Ovary (tissue), 10 donors: Measurements from ENCODE around the gene CHST6. TPM values are rescaled to one million over a fixed set of nuclear protein-coding genes. Genes with fewer than 3 reads are reported as not detected.
A peak's percentile ranks its signal among the peaks of the same experiment; 100 is the strongest.
"Not testable (repeated sequence)": the region's sequence is repeated elsewhere in the genome, so short reads cannot be mapped to it uniquely, and the experiment has no call there.

Experiments
- DNase-seq, 5 donors: peaks; one replicate each; pipeline ENCODE4 v3.0.0-alpha.2; 2019 to 2020
- H3K27ac ChIP-seq, 2 donors: fragments of 200-600 bp; one replicate each; pipeline versions ENCODE4 v1.5.1 to v1.8.0; 2019 to 2022
- H3K27me3 ChIP-seq: fragments of 200-600 bp; one replicate; pipeline ENCODE4 v1.8.0; 2022
- H3K36me3 ChIP-seq: fragments of 200-600 bp; sonication (generic); one replicate; pipeline ENCODE4 v1.5.1; 2019
- H3K4me1 ChIP-seq: one replicate; pipeline ENCODE4 v1.8.1; 2013; ENCODE audit warnings: mild to moderate bottlenecking, moderate library complexity; ENCODE audit not compliant: insufficient read depth
- H3K4me3 ChIP-seq: fragments of 200-600 bp; sonication (generic); one replicate; pipeline ENCODE4 v1.5.1; 2017
- H3K9me3 ChIP-seq, 2 donors: fragments of 200-600 bp in 1 of 2; sonication (generic) in 1 of 2; one replicate each; pipeline versions ENCODE4 v1.5.1 to v1.8.1; 2013 to 2019; ENCODE audit warnings: mild to moderate bottlenecking in 1 of 2, moderate library complexity in 1 of 2
- CTCF ChIP-seq, 3 donors: fragments of 450-650 bp in 2 of 3; fragments of 200-600 bp in 1 of 3; IDR thresholded peaks; one replicate each; pipeline versions ENCODE4 v1.5.1 to v1.8.0; 2016 to 2022; ENCODE audit warnings: antibody characterized with exemption in 3 of 3, mild to moderate bottlenecking in 1 of 3
- EP300 ChIP-seq: sonication (generic); formaldehyde crosslinking; IDR thresholded peaks from one replicate; pipeline ENCODE4 v1.6.1; 2017; ENCODE audit warnings: antibody characterized with exemption
- POLR2A ChIP-seq: fragments of 450-650 bp; IDR thresholded peaks from one replicate; pipeline ENCODE4 v1.6.1; 2017; ENCODE audit warnings: antibody characterized with exemption, mild to moderate bottlenecking, moderate library complexity
- WGBS, 3 donors: extraction: QIAGEN DNeasy Blood & Tissue Kit in 1 of 3; methylation state at CpG; one replicate each; pipeline versions ENCODE4 v1.1.5 to v1.1.7; 2013 to 2017; 5-methylcytosine and 5-hydroxymethylcytosine counted together
- intact Hi-C, 4 donors: fragments of 100-400 bp; cut with DNase I; formaldehyde crosslinking; loops; one replicate each; pipeline versions ENCODE4 v1.11.0 to v1.15.1; 2022 to 2023
- long read RNA-seq, 3 donors: library from polyadenylated mRNA in 2 of 3; unstranded in 2 of 3; transcript quantifications; one replicate each; pipeline ENCODE4 v2.0.0 and lab custom pipeline, GENCODE V29; 2021 to 2026
- polyA plus RNA-seq, 2 donors: library from polyadenylated mRNA; stranded (reverse); fragments of 200-250 nt in 1 of 2; fragments of 350-450 nt in 1 of 2; fragmentation: Illumina TruSeq in 1 of 2; extraction: RNeasy Lipid Tissue Mini Kit (QIAGEN cat#74804) in 1 of 2; gene quantifications; one replicate each; pipeline ENCODE4 v1.2.3, GENCODE V29; 2013 to 2014
- total RNA-seq, 7 donors: library from RNA; depleted of rRNA in 2 of 7; stranded (reverse); fragments of >200 nt in 2 of 7; fragmentation: NEBNext Ultra II Directional in 3 of 7; extraction: Animal tissue kit (Norgen Biotek cat#: 25700) in 3 of 7; gene quantifications; one replicate each; pipeline versions ENCODE4 v1.1.0 to v1.2.4, GENCODE V29; 2016 to 2023
- donor health status: DM: no; HTN: no; CAD: no; lungs with moderate emphysema.
- donor health status: DM: no; HTN: no; CAD: no.
- donor health status: Bipolar disorder and iron deficiency.
- donor health status: DM: yes; HTN: yes; CAD: no.
- donor health status: DM: no; HTN: no; CAD: no.
- donor health status: DM: yes; HTN: yes; CAD: no.

Gene CHST6
- total RNA-seq (1 to 10 TPM in 2 of 7 donors, under 1 TPM in 5; 0.05 to 1.4 (median 0.50) TPM), polyA plus RNA-seq (under 1 TPM; 0.04 to 0.83 TPM)
- long read RNA-seq, donor 1, result 0 reads
- long read RNA-seq, donor 2, result 0 reads
- long read RNA-seq, donor 3, partial matches to known transcripts, result 0 of 1 reads
- long read RNA-seq, donor 3, other reads (novel, unspliced or antisense), result 1 of 1 reads

- no peaks in the 10 kb centered on the region for H3K36me3 ChIP-seq
- H3K9me3 ChIP-seq, result no peaks in the 10 kb centered on the region
- no peak for DNase-seq
- TF ChIP-seq CTCF (IDR thresholded peaks at IDR 0.05) (no peak), POLR2A (no peak), EP300 (no peak)
- H3K4me1 ChIP-seq, result peaks cover 2% of the 10 kb centered on the region
- H3K27me3 ChIP-seq, result no peaks in the 10 kb centered on the region
- no peak within 1 kb of the TSS for H3K27ac ChIP-seq
- WGBS, 3 donors, result 2 to 3% (median 3%) methylated on average over 30 to 43 of the region's 43 CpGs
- intact Hi-C loops, result no loop called here
- H3K4me3 ChIP-seq, result peak within 1 kb of the TSS; percentile 22
These were observed at the start of gene CHST6 for GRCh38 chr16:75495076-75495674. Gene CHST6, minus strand, starts transcription at chr16:75495441. Its CDS starts 15,613 bp downstream, at chr16:75479828.

GRCh38 chr16:75542462-75542861 is 47.2 kb upstream of the CHST6 start:
- H3K4me3 ChIP-seq, intact Hi-C loops, DNase-seq, H3K9me3 ChIP-seq, H3K4me1 ChIP-seq, H3K27me3 ChIP-seq, H3K27ac ChIP-seq, H3K36me3 ChIP-seq: not testable (repeated sequence)
- WGBS, 3 donors, result 89 to 96% (median 90%) methylated on average over 8 of the region's 8 CpGs

DNA sequence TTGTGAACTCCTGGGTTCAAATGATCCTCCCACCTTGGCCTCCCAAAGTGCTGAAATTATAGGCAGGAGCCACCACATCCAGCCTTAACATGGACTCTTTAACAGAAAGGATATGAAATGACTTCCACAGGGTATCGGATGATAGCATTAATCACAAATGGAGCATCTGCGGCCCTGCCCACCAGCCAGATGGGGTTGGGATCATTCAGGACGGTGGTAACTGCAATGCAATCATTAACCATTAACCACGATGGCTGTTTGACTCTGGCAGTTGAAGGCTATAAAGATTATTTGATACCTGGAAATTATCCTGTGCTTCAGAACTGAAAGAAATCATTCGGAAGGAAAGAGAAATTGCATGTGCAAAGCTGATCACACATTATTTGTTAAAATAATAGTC is 46.0 kb upstream of the CHST6 start:
- Histone ChIP-seq H3K4me1 (no peaks in the 10 kb centered on the region), H3K36me3 (no peaks in the 10 kb centered on the region), H3K4me3 (no peak overlapping the region), H3K9me3 (no peaks in the 10 kb centered on the region), H3K27ac (no peak overlapping the region), H3K27me3 (no peaks in the 10 kb centered on the region)
- WGBS, 3 donors, result 88 to 92% (median 90%) methylated on average over 5 of the region's 5 CpGs
- intact Hi-C loops, result no loop called here
- DNase-seq, result no peak
- TF ChIP-seq POLR2A, result no peak
- no peak for TF ChIP-seq CTCF (IDR thresholded peaks at IDR 0.05)
- TF ChIP-seq EP300, result no peak

DNA sequence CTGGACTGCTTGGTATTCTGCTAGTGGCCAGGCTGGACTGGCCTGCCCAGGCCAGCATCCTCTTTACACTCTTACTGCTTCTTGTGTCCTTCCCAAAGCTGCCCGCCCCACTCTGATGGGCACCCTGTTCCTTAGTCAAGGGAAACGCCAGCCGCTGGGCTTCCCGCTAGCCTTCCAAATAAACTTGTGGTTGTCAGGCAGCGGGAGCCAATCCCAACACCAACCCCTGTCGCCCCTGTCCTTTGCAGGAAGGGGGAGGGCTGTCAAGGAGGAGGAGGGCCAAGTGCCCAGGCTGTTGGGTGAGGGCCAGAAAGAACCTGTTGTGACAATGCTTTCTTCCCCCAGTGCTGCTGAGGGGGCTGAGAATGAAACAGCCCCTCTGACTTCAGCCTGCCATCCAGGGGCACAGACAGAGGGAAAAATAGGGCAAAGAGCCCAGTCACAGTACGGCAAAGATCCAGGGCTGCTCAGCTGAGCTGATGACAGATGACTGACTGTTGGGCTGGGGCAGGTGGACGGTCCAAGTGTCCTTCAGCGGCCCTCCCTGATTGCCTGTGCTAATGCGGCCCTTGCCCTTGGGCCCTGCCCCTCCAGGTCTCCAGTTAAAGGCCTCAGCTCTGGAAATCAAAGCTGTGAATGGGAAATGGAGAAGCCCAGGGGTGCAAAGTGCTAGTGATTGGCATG is 43.8 kb upstream of the CHST6 start:
- WGBS, 3 donors, result 80 to 88% (median 86%) methylated on average over 1 to 10 of the region's 10 CpGs
- H3K4me3 ChIP-seq, H3K27me3 ChIP-seq, H3K9me3 ChIP-seq, DNase-seq, intact Hi-C loops, H3K27ac ChIP-seq, H3K36me3 ChIP-seq, H3K4me1 ChIP-seq: not testable (repeated sequence)

DNA sequence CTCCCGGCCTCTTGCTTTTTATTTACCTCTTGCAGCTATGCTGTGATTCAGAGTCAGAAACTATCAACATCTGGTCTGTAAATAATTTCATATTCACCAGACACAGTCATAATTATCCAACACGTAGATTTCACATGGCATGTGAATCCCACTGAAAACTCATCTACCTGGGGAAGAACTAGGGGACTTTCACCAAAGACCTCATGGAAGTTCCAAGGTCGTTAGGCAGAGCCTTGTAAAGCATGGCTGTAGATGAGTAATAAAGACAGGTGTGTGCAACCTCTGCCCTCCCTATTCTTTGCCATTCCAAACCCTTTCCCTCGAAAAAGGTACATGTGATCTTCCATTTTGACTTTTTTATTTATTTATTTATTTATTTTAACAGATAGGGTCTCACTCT is 42.5 kb upstream of the CHST6 start:
- TF ChIP-seq POLR2A (no peak), EP300 (no peak), CTCF (IDR thresholded peaks at IDR 0.05) (no peak)
- intact Hi-C loops, result no loop called here
- Histone ChIP-seq H3K36me3 (no peaks in the 10 kb centered on the region), H3K4me1 (no peaks in the 10 kb centered on the region), H3K9me3 (no peaks in the 10 kb centered on the region), H3K4me3 (no peak overlapping the region), H3K27me3 (no peaks in the 10 kb centered on the region), H3K27ac (no peak overlapping the region)
- DNase-seq, result no peak
- WGBS, 3 donors, result 89 to 94% (median 92%) methylated on average over 4 of the region's 4 CpGs
